Muscle of leg (tissue), 11 donors: Measurements from ENCODE around the gene SPARC. TPM values are rescaled to one million over a fixed set of nuclear protein-coding genes. Genes with fewer than 3 reads are reported as not detected.
"Not testable (repeated sequence)": the region's sequence is repeated elsewhere in the genome, so short reads cannot be mapped to it uniquely, and the experiment has no call there.

Source experiments
- DNase-seq: peaks from one replicate; pipeline ENCODE4 v3.0.0; 2013
- H3K27ac ChIP-seq: one replicate; pipeline ENCODE4 v1.5.1; 2013; ENCODE audit warnings: mild to moderate bottlenecking, low read length, control low read depth
- H3K27me3 ChIP-seq: one replicate; pipeline ENCODE4 v1.6.1; 2013; ENCODE audit warnings: low read length; ENCODE audit not compliant: control insufficient read depth, insufficient read depth
- H3K36me3 ChIP-seq: one replicate; pipeline ENCODE4 v1.6.1; 2013; ENCODE audit warnings: low read length; ENCODE audit not compliant: control insufficient read depth, insufficient read depth
- H3K4me1 ChIP-seq: one replicate; pipeline ENCODE4 v1.6.1; 2013; ENCODE audit warnings: low read length; ENCODE audit not compliant: control insufficient read depth, insufficient read depth
- H3K4me3 ChIP-seq: one replicate; pipeline ENCODE4 v1.5.1; 2013; ENCODE audit warnings: low read length, control low read depth
- H3K9me3 ChIP-seq: replicated peaks from 2 replicates; pipeline ENCODE4 v1.6.1; 2013; ENCODE audit warnings: low read depth, low read length; ENCODE audit not compliant: control insufficient read depth
- WGBS: methylation state at CpG from one replicate; pipeline ENCODE4 v1.1.5; 2013; ENCODE audit warnings: missing lambda C conversion rate; ENCODE audit not compliant: insufficient coverage; 5-methylcytosine and 5-hydroxymethylcytosine counted together
- polyA plus RNA-seq, 8 donors: library from polyadenylated mRNA; unstranded; fragments of 120-200 nt; gene quantifications; one replicate each; pipeline versions ENCODE4 v1.2.1 to v1.2.3, GENCODE V29; 2013; ENCODE audit warnings: inconsistent platforms in 1 of 8, low replicate concordance in 1 of 8; ENCODE audit not compliant: insufficient read length in 8 of 8, insufficient read depth in 1 of 8
- total RNA-seq: library from RNA; stranded (reverse); fragments of 120-200 nt; gene quantifications from one replicate; pipeline ENCODE4 v1.2.4, GENCODE V29; 2013

The SPARC gene
- total and polyA plus RNA-seq, 9 donors, result 3,005 to 8,405 (median 4,650) TPM

DNA sequence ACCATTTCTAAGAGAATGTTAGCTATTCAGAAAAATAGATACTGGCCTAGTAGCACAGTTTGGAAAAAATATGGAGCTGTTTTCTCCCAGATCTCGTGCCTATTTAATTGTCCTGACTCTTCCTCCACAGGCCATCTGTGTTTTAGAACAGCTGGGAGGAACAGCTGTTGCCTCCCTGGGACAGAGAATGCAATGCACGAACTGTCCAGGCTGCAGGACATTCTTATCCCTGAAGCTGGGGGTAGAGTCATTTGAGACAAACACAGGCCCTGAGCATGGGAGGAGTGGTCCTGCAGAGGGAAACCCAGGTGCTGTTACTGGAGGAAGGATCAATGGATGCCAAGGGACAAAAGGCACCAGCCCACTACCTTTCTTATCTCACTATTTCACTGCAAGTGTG is 20.9 kb upstream of the SPARC start:
- Histone ChIP-seq H3K36me3 (no peaks in the 10 kb centered on the region), H3K9me3 (no peaks in the 10 kb centered on the region), H3K4me1 (peaks cover 19% of the 10 kb centered on the region), H3K27me3 (no peaks in the 10 kb centered on the region), H3K27ac (peak overlapping the region; percentile 66), H3K4me3 (no peak overlapping the region)
- peak; percentile 95 for DNase-seq
- WGBS, result 10% methylated on average over 1 of the region's 2 CpGs

DNA sequence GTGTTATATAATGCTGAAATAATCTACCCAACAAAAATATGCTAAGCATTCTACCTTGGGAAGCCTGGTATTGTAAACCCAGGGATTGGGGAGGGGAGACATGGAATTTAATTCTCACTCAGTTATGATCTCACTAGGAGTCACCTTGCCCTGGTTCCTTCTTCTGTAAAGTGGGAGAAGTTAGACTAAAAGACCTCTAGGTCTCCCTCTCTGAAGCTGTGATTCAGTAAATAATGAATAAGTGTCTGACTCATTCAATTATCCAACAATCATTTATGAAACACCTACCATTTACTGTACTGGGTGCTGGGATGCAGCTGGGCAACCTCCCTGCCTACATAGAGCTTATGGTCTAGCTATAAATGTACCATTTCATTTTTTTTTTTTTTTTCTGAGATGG is 20.2 kb upstream of the SPARC start:
- Histone ChIP-seq H3K27ac (peak overlapping the region; percentile 67), H3K27me3 (no peaks in the 10 kb centered on the region), H3K4me3 (no peak overlapping the region), H3K36me3 (no peaks in the 10 kb centered on the region), H3K9me3 (no peaks in the 10 kb centered on the region), H3K4me1 (peaks cover 25% of the 10 kb centered on the region)
- no peak for DNase-seq

DNA sequence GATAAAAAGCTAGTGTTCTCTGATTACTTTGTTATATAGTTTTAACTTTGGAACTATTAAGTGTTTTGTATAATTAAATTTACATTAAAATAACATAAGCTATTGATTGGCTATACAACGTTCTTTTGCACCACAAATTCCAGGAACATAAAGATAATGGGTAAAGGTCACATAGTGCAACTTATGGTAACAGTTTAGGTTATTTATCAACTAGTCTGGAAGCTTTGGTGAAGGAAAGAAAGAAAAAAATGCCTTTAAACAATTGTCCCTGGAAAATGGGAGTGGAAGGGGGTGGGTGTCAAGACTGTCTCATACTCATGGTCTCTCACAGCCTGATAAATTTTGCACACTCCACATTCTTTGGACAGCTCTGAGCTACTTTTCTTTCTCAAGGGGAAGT is 17.1 kb upstream of the SPARC start:
- peaks cover 43% of the 10 kb centered on the region for H3K4me1 ChIP-seq
- H3K27ac ChIP-seq, result no peak overlapping the region
- WGBS, result no CpG with 5 or more reads among the region's 1 CpG
- no peaks in the 10 kb centered on the region for H3K36me3 ChIP-seq
- DNase-seq, result no peak
- H3K27me3 ChIP-seq, result no peaks in the 10 kb centered on the region
- H3K4me3 ChIP-seq, result no peak overlapping the region
- H3K9me3 ChIP-seq, result no peaks in the 10 kb centered on the region

DNA sequence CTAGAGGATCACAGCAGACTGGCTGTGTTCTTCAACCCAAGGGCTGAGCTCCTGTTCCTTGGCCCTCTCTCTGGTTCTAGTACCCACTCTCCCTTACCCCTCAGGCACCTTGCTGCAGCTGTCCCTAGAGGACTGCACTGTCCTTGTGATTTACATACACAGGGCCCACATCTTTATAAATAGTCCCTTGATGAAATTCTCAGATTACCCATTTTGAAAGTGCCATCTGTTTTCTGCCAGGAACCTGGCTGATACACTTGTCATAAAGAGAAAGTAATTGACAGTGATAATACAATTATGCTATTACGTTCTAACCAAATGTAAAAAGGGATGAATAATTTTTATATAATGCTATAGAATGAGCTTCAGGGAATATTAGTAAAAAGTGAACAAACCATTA is 16.5 kb upstream of the SPARC start:
- Histone ChIP-seq H3K9me3 (no peaks in the 10 kb centered on the region), H3K4me1 (peaks cover 48% of the 10 kb centered on the region), H3K36me3 (no peaks in the 10 kb centered on the region), H3K4me3 (no peak overlapping the region), H3K27me3 (no peaks in the 10 kb centered on the region), H3K27ac (peak overlapping the region; percentile 84)
- DNase-seq, result peak; percentile 61
- WGBS, result no CpG with 5 or more reads among the region's 1 CpG

DNA sequence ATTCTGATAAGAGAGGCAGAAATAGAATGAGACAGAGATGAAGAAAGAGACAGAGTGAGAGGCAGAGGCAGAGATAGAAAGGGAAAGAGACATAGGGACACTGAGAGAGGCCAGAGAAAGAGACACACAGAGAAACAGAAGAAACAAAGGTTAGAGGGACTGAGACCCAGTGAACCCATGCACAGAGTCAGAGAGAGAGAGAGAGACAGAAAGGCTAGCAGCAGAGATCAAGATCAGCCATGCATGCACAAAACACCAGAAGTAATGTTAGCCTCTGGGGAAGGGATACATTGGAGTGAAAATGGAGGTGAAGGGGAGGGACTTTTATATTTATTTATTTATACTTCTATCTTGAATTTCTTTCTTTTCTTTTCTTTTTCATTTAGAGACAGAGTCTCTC is 14.1 kb upstream of the SPARC start:
- Histone ChIP-seq H3K27me3 (no peaks in the 10 kb centered on the region), H3K4me1 (peaks cover 60% of the 10 kb centered on the region), H3K9me3 (no peaks in the 10 kb centered on the region), H3K27ac (no peak overlapping the region), H3K36me3 (no peaks in the 10 kb centered on the region), H3K4me3 (no peak overlapping the region)
- DNase-seq, result peak; percentile 14

GRCh38 chr5:151700296-151700695 is 13.6 kb upstream of the SPARC start:
- Histone ChIP-seq H3K27ac (peak overlapping the region; percentile 99), H3K36me3 (no peaks in the 10 kb centered on the region), H3K9me3 (no peaks in the 10 kb centered on the region), H3K27me3 (no peaks in the 10 kb centered on the region), H3K4me1 (peaks cover 66% of the 10 kb centered on the region), H3K4me3 (no peak overlapping the region)
- WGBS, result 83% methylated on average over 2 of the region's 2 CpGs
- peak; percentile 8 for DNase-seq

DNA sequence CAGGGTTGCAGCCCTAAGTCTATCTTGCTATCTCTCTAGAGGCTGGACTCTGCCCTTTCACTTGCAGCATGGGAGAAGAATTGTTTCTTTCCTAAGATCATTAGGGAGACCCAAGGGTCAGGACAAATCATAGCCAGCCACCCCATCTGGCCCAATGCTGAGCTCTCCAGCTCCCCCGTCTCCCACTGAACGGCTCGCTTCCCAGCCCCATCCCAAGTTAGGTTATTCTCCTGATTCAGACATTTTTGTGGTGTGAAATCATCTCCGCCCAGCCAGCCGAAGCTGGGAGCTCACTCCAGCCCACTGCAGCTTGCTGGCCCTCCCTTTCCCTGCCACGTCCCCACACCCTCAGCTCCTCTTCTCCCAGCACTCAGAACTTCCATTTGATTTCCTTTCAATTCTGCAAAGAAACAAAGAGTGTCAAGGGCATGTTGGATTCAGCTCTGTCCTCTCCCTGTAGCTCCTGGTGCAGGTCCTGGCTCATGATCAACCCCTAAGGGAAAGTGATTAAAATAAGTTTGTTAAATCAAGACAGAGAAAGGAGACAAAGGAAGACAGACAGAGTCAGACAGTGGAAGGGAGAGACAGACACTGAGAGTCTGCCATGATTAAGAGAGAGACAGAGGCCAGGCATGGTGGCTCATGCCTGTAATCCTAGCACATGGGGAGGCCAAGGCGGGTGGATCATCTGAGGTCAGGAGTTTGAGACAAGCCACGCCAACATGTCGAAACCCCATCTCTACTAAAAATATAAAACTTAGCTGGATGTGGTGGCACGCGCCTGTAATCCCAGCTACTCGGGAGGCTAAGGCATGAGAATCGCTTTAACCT is 12.6 kb upstream of the SPARC start:
- no peaks in the 10 kb centered on the region for H3K9me3 ChIP-seq
- WGBS, result 17% methylated on average over 3 of the region's 13 CpGs
- peak; percentile 99 for DNase-seq
- peak overlapping the region; percentile 99 for H3K27ac ChIP-seq
- no peak overlapping the region for H3K4me3 ChIP-seq
- H3K36me3 ChIP-seq, result no peaks in the 10 kb centered on the region
- no peaks in the 10 kb centered on the region for H3K27me3 ChIP-seq
- peaks cover 74% of the 10 kb centered on the region for H3K4me1 ChIP-seq

- H3K36me3 ChIP-seq, H3K9me3 ChIP-seq, H3K27me3 ChIP-seq, DNase-seq, H3K4me3 ChIP-seq: not testable (repeated sequence)
- Histone ChIP-seq H3K4me1 (peaks cover 82% of the 10 kb centered on the region), H3K27ac (peak overlapping the region; percentile 99)
- no CpG with 5 or more reads among the region's 4 CpGs for WGBS
Measured at GRCh38 chr5:151698081-151698480, 11.4 kb upstream of the SPARC start.

DNA sequence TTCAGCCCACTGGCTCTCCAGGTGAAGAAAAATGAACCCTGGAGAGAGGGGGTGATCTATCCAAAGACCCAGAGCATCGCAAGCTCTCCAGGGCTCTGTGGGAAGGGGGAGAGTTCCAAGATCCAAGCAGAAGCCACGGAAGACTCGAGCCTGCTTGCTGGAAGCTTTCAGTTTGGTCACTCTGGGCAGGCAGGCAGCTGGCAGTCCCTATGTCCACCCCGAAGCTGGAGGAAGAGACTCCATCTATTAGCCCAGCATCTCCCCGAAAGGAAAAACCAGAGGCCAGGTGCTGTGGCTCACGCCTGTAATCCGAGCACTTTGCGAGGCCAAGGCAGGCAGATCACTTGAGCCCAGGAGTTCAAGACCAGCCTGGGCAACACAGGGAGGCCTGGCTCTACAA is 10.7 kb upstream of the SPARC start:
- H3K9me3 ChIP-seq, result no peaks in the 10 kb centered on the region
- peaks cover 77% of the 10 kb centered on the region for H3K4me1 ChIP-seq
- H3K27ac ChIP-seq, result peak overlapping the region; percentile 99
- no peak overlapping the region for H3K4me3 ChIP-seq
- H3K27me3 ChIP-seq, result no peaks in the 10 kb centered on the region
- DNase-seq, result peak; percentile 52
- H3K36me3 ChIP-seq, result no peaks in the 10 kb centered on the region
- WGBS, result 39% methylated on average over 5 of the region's 8 CpGs

DNA sequence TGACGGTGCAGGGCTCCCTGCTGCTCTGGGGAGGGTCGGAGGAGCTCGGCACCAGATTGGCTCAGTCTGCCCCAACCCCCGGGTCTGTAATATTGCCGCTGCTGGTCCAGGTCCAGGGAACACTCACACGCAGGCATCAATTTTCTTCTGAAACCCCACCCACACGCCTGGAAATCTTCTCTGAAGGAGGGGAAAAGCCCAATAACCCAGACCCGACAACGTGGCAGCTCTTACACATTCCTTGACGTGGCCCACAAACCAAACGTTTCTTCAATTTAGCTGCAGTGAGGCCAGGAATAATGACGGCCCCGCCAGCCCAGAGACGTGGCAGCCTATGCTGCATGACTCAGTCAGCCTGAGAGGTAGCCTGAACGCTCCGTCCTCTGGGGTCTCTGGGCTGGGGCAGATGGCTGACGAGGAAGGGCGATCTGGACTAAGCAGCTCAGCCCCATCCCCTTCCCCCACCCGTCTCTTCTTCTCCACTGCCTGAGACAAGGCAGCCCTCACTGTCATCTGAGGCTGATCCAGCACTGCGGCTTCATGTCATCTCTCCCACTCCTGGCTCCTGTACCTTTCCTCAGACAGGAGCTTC is 9.9 kb upstream of the SPARC start:
- peak overlapping the region; percentile 9 for H3K4me3 ChIP-seq
- H3K36me3 ChIP-seq, result no peaks in the 10 kb centered on the region
- peak; percentile 98 for DNase-seq
- H3K9me3 ChIP-seq, result no peaks in the 10 kb centered on the region
- H3K4me1 ChIP-seq, result peaks cover 73% of the 10 kb centered on the region
- 17% methylated on average over 10 of the region's 20 CpGs for WGBS
- H3K27me3 ChIP-seq, result no peaks in the 10 kb centered on the region
- peak overlapping the region; percentile 99 for H3K27ac ChIP-seq
